Fibroblast of mammary gland (primary cell): Measurements from ENCODE around the gene SUGCT.
"Not testable (repeated sequence)": the region's sequence is repeated elsewhere in the genome, so short reads cannot be mapped to it uniquely, and the experiment has no call there.

Experiments used
- DNase-seq: peaks from one replicate; pipeline ENCODE4 v3.0.0-alpha.2; 2010; ENCODE audit warnings: low read depth
- H3K4me3 ChIP-seq: 2 replicates; pipeline ENCODE4 v1.5.1; 2011; ENCODE audit warnings: low read depth, mild to moderate bottlenecking, low read length, moderate library complexity; ENCODE audit not compliant: control insufficient read depth
- CTCF ChIP-seq: conservative IDR thresholded peaks from 2 replicates; pipeline ENCODE4 v1.5.1; 2011; ENCODE audit warnings: low read depth, low read length, inconsistent platforms; ENCODE audit not compliant: control insufficient read depth, insufficient read depth

The SUGCT gene

GRCh38 chr7:40120020-40120419, 14.8 kb upstream of the SUGCT start:
- TF ChIP-seq CTCF: no peak
- no peak for DNase-seq
- no peak overlapping the region for H3K4me3 ChIP-seq

- H3K4me3 ChIP-seq, DNase-seq: not testable (repeated sequence)
These were observed 12.5 kb upstream of the SUGCT start for GRCh38 chr7:40122100-40122939.

- H3K4me3 ChIP-seq: no peak overlapping the region
- DNase-seq: no peak
- no peak for TF ChIP-seq CTCF
These were observed 11.9 kb upstream of the SUGCT start for GRCh38 chr7:40122940-40123254.

GRCh38 chr7:40133561-40134427, 1.0 kb upstream of the SUGCT start:
- peak; percentile 31 for DNase-seq
- peak overlapping the region; percentile 95 for H3K4me3 ChIP-seq
- no peak for TF ChIP-seq CTCF

GRCh38 chr7:40135317-40135610, 459 bp downstream of the SUGCT start:
- DNase-seq: peak; percentile 10
- TF ChIP-seq CTCF: no peak
- peak overlapping the region; percentile 95 for H3K4me3 ChIP-seq

- DNase-seq: no peak
These were observed 2.8 kb downstream of the SUGCT start for GRCh38 chr7:40137563-40137962.

More at GRCh38 chr7:40137563-40137962, 2.8 kb downstream of the SUGCT start:
- H3K4me3 ChIP-seq: no peak overlapping the region
- TF ChIP-seq CTCF: no peak
